HG03558 (cell line): ENCODE results near the gene PARP16.

Experiments
- ATAC-seq: cut with Tn5 transposase; IDR thresholded peaks from one replicate; pipeline ENCODE4 v1.9.1; 2021; ENCODE audit warnings: moderate number of reproducible peaks; ENCODE audit not compliant: unreplicated experiment; ENCODE audit errors: extremely low read depth

Gene PARP16

DNA sequence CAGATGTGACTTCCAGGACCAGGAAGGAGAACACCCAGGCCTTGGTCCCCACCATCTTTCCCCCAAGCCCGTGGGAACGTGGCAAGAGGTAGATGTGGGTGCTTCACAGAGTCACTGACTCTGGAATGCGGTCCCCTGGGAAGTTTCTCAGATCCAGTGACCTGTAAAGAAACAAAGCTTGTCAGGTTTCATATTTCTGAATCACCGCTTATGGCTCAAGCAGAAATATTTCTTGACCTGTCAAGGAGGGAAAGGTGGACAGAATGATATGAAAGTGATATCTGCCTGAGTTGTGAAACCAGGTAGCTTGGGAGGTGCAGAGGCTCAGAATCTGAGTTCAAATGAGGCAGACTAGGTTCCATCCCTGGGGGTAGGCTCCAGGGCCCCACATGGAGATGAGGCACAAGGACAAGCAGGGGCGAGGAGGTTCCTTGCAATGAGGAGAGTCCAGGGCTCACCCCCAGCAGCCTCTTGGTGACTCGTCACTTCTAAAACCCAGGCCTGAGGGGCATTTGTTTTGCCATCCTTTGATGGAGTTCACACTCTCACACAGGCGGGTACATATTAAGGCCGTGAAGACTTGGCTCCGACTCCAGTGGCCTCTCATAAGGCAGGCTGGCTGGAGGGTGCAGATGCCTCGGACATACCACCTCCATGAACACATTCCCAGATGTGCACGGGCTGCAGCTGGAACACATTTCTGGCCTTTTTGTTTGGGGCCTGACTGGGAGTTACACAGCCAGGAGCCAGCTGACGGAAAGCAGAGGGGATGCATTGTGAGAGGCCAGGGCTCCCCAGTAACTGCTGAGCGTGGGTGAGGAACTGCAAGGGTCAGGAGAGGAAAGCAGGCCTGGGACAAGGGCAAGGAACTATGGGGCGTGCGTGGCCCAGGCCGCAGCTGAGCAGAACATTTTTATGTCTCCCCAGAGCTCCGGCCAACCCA lies 76.7 kb downstream of the PARP16 start:
- ATAC-seq = no peak

DNA sequence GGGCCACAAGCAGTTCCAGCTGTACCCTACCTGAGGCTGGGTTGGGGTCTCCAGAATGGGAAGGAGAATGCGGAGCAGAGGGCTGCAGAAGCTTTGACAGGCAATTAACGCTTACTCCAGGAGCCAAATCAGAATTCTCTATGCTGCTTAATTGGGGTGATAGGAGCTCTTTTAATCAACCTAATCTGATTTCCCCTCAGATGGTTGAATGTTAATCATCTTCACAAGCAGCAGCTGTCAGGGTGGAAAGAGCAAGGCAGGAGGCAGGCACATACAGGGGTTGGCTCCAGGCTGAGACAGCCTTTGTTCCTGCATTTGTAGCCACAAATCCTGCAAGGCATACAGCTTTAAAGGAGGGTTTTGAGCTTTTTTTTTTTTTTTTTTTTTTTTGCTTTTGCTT lies 78.0 kb downstream of the PARP16 start:
- no peak for ATAC-seq
